ENCODE measurements around the gene DDX27. TPM values are rescaled to one million over a fixed set of nuclear protein-coding genes. Genes with fewer than 3 reads are reported as not detected.

DDX27 gene
- total and polyA plus RNA-seq, 9 of the 15 experiments (the other 6 are each of a cell fraction or from before 2014, with no cell fraction given) = 17.9 to 79.3 (median 57.0) TPM

GRCh38 chr20:49186535-49187329 is 32.5 kb upstream of the DDX27 start (continued):
- TF ChIP-seq MNT (conservative IDR thresholded peaks at IDR 0.05) (0 out of 4 replicates have a peak, but pooled peaks of 1 of the 2 experiments have one; percentile 40), NRF1 (conservative IDR thresholded peaks at IDR 0.05 in 1 of 2, IDR thresholded peaks at IDR 0.05 in 1 of 2) (peak in 1 of 2 experiments; percentile 12; a peak in 1 of 4 replicates), TOE1 (IDR thresholded peaks at IDR 0.05; ENCODE audit: borderline replicate concordance) (peak; percentile 15; the same call in 1 of the 2 replicates), TOE1 (CRISPR knock-in tag; IDR thresholded peaks at IDR 0.05; ENCODE audit: borderline replicate concordance, low read depth) (no peak), JUND (IDR thresholded peaks at IDR 0.05; ENCODE audit: borderline replicate concordance, low read depth, low read length) (peak; percentile 8; the same call in 1 of the 2 replicates), JUND (tag; IDR thresholded peaks at IDR 0.05; ENCODE audit: borderline replicate concordance, low read depth, low read length) (no peak), THAP12 (CRISPR knock-in tag; IDR thresholded peaks at IDR 0.05) (no peak), HNRNPLL (IDR thresholded peaks at IDR 0.05; ENCODE audit: low read depth, low read length, poor library complexity, severe bottlenecking) (peak; percentile 34), MTA1 (IDR thresholded peaks at IDR 0.05; ENCODE audit: borderline replicate concordance) (no peak), HDAC1 (IDR thresholded peaks at IDR 0.05) (peak in 1 of 2 experiments; percentile 74; a peak in 2 of 4 replicates), ZNF668 (CRISPR knock-in tag; IDR thresholded peaks at IDR 0.05) (no peak), SIRT6 (IDR thresholded peaks at IDR 0.05; ENCODE audit: low read depth, low read length) (no peak), KDM4B (IDR thresholded peaks at IDR 0.05; ENCODE audit: borderline replicate concordance in 2 of 2, low read depth in 1 of 2) (no peak), SMARCA4 (IDR thresholded peaks at IDR 0.05) (peak; percentile 27), MAFG (tag; conservative IDR thresholded peaks at IDR 0.05) (no peak), SRF (CRISPR knock-in tag; IDR thresholded peaks at IDR 0.05) (0 out of 4 replicates have a peak, but pooled peaks of 1 of the 2 experiments have one; percentile 68), CAMTA2 (CRISPR knock-in tag; conservative IDR thresholded peaks at IDR 0.05) (no peak), HMG20B (CRISPR knock-in tag; IDR thresholded peaks at IDR 0.05) (no peak), ZFP36 (IDR thresholded peaks at IDR 0.05; ENCODE audit: low read depth, low read length, partially characterized antibody) (no peak), MXI1 (IDR thresholded peaks at IDR 0.05; ENCODE audit: low read depth, low read length) (no peak), POLR2AphosphoS2 (IDR thresholded peaks at IDR 0.05; ENCODE audit: low read length) (no peak), DPF2 (IDR thresholded peaks at IDR 0.05) (peak; percentile 11; the same call in 1 of the 2 replicates), TRIM28 (IDR thresholded peaks at IDR 0.05) (no peak)
